Breast epithelium (tissue), 3 donors: ENCODE measurements around the gene PLB1.

Source experiments
- CTCF ChIP-seq, 3 donors: fragments of 450-650 bp; IDR thresholded peaks; one replicate each; pipeline ENCODE4 v1.5.1; 2016 to 2017; ENCODE audit warnings: antibody characterized with exemption in 3 of 3, mild to moderate bottlenecking in 3 of 3, moderate library complexity in 3 of 3
- POLR2A ChIP-seq: fragments of 450-650 bp; IDR thresholded peaks from one replicate; pipeline ENCODE4 v1.6.1; 2016; ENCODE audit warnings: antibody characterized with exemption, mild to moderate bottlenecking, moderate library complexity

GRCh38 chr2:28689771-28690170, 193.9 kb downstream of the PLB1 start:
- no peak for TF ChIP-seq POLR2A
- TF ChIP-seq CTCF (IDR thresholded peaks at IDR 0.05), result no peak
